Ureter (tissue), 1 donor: ENCODE data around the gene TSPYL6. TPM values are rescaled to one million over a fixed set of nuclear protein-coding genes. Genes with fewer than 3 reads are reported as not detected.
"Not testable (repeated sequence)": the region's sequence is repeated elsewhere in the genome, so short reads cannot be mapped to it uniquely, and the experiment has no call there.

Experiments used
- DNase-seq: peaks from one replicate; pipeline ENCODE4 v3.0.0-alpha.2; 2020; ENCODE audit warnings: low spot score
- total RNA-seq: library from RNA; stranded (reverse); gene quantifications from one replicate; pipeline ENCODE4 v1.2.4, GENCODE V29; 2023
- donor health status: DM: yes; HTN: yes; CAD: no.

TSPYL6 gene
- total RNA-seq: not detected

GRCh38 chr2:54256091-54256694 is at the start of gene TSPYL6:
TSPYL6 (minus strand) TSS chr2:54256229; CDS start chr2:54256151, 78 bp downstream.
- DNase-seq: no peak

- no peak for DNase-seq
These were observed 47.6 kb upstream of the TSPYL6 start for GRCh38 chr2:54303631-54304030.

- DNase-seq: no peak
These were observed 42.5 kb upstream of the TSPYL6 start for GRCh38 chr2:54298514-54298913.

GRCh38 chr2:54295911-54296310 is 39.9 kb upstream of the TSPYL6 start:
- no peak for DNase-seq

- not testable (repeated sequence) for DNase-seq
These were observed 38.6 kb upstream of the TSPYL6 start for GRCh38 chr2:54294665-54295064.

- no peak for DNase-seq
These were observed 34.5 kb upstream of the TSPYL6 start for GRCh38 chr2:54290356-54291025.

- DNase-seq: no peak
These were observed 33.9 kb upstream of the TSPYL6 start for GRCh38 chr2:54289917-54290316.

- DNase-seq: no peak
These were observed 31.5 kb upstream of the TSPYL6 start for GRCh38 chr2:54287532-54287931.

- no peak for DNase-seq
These were observed 29.4 kb upstream of the TSPYL6 start for GRCh38 chr2:54285451-54285850.

- DNase-seq: no peak
These were observed 28.8 kb upstream of the TSPYL6 start for GRCh38 chr2:54284826-54285225.

GRCh38 chr2:54279385-54279784 is 23.4 kb upstream of the TSPYL6 start:
- no peak for DNase-seq

- DNase-seq: no peak
These were observed 19.5 kb upstream of the TSPYL6 start for GRCh38 chr2:54275541-54275940.

GRCh38 chr2:54274781-54275242 is 18.8 kb upstream of the TSPYL6 start:
- DNase-seq: no peak

- DNase-seq: no peak
These were observed 16.0 kb upstream of the TSPYL6 start for GRCh38 chr2:54271843-54272627.

- DNase-seq: no peak
These were observed 15.2 kb upstream of the TSPYL6 start for GRCh38 chr2:54271189-54271588.

- no peak for DNase-seq
These were observed 11.5 kb upstream of the TSPYL6 start for GRCh38 chr2:54267577-54267976.

GRCh38 chr2:54265081-54265480 is 9.1 kb upstream of the TSPYL6 start:
- not testable (repeated sequence) for DNase-seq

GRCh38 chr2:54262015-54262765 is 6.2 kb upstream of the TSPYL6 start:
- DNase-seq: no peak

GRCh38 chr2:54261537-54261936 is 5.5 kb upstream of the TSPYL6 start:
- DNase-seq: no peak

GRCh38 chr2:54260241-54260595 is 4.2 kb upstream of the TSPYL6 start:
- no peak for DNase-seq

GRCh38 chr2:54259413-54260240 is 3.6 kb upstream of the TSPYL6 start:
- no peak for DNase-seq
